Ovary (tissue), 3 donors: ENCODE data around the gene GPRIN3.

Experiments used
- POLR2A ChIP-seq: fragments of 450-650 bp; IDR thresholded peaks from one replicate; pipeline ENCODE4 v1.6.1; 2017; ENCODE audit warnings: antibody characterized with exemption, mild to moderate bottlenecking, moderate library complexity
- TF ChIP-seq, protein P1 (sequence below), 3 donors: fragments of 450-650 bp in 2 of 3; fragments of 200-600 bp in 1 of 3; IDR thresholded peaks; one replicate each; pipeline versions ENCODE4 v1.5.1 to v1.8.0; 2016 to 2022; ENCODE audit warnings: antibody characterized with exemption in 3 of 3, mild to moderate bottlenecking in 1 of 3
- donor health status: DM: no; HTN: no; CAD: no.

DNA sequence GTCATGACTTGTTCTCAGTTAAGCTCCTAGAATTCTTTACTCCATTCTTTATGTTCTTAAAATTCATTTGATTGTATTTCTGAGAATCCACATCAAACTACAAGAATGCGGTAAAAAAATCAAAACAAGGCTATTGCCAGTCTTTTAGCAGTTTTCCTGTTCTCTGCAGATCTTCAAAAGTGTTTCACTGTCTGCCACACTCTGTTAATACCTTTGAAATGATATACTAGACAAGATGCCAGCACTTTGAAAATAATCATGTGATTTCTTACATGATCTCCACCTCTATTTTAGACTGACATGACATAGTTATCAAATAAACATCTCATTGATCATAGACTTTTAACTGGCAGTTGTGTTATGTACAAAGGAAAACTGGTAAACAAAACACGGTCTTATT lies 30.1 kb upstream of the GPRIN3 start:
- TF ChIP-seq, protein P1, sequence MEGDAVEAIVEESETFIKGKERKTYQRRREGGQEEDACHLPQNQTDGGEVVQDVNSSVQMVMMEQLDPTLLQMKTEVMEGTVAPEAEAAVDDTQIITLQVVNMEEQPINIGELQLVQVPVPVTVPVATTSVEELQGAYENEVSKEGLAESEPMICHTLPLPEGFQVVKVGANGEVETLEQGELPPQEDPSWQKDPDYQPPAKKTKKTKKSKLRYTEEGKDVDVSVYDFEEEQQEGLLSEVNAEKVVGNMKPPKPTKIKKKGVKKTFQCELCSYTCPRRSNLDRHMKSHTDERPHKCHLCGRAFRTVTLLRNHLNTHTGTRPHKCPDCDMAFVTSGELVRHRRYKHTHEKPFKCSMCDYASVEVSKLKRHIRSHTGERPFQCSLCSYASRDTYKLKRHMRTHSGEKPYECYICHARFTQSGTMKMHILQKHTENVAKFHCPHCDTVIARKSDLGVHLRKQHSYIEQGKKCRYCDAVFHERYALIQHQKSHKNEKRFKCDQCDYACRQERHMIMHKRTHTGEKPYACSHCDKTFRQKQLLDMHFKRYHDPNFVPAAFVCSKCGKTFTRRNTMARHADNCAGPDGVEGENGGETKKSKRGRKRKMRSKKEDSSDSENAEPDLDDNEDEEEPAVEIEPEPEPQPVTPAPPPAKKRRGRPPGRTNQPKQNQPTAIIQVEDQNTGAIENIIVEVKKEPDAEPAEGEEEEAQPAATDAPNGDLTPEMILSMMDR (IDR thresholded peaks at IDR 0.05): no peak
- no peak for TF ChIP-seq POLR2A
